ENCODE results near the gene GSTT4. TPM values are rescaled to one million over a fixed set of nuclear protein-coding genes. Genes with fewer than 3 reads are reported as not detected.
"Not testable (repeated sequence)": the region's sequence is repeated elsewhere in the genome, so short reads cannot be mapped to it uniquely, and the experiment has no call there.

GSTT4 gene
- polyA plus RNA-seq, 1 donor from 2014 or later, result not detected

DNA sequence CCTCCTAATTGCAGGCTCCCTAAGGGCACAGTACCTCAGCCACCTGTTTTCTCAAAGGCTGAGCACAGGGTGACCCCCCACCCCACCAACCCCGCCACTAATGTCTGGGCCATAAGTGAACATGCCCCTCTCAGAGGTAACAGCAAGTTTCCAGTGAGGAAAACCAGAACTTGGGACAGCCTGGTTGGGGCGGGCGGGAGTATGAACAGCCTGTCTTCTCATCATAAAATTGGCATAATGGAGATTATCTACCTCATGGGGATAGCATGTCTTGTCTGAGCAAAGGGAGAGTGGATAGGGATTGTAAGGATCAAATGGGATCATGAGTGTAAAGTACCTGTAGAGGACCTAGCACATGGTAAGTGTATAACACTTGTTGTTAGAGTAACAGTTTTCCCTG, 33.3 kb downstream of the GSTT4 start:
- not testable (repeated sequence) for H3K36me3 ChIP-seq (ENCODE audit: insufficient read depth, low read length); H3K9me2 ChIP-seq (ENCODE audit: insufficient read depth, low read length); H3K4me2 ChIP-seq (ENCODE audit: low read length); H3F3A ChIP-seq (ENCODE audit: insufficient read depth, low read length, poor library complexity, severe bottlenecking); H3K79me2 ChIP-seq (replicated peaks; ENCODE audit: insufficient read depth, low read length); H2AFZ ChIP-seq (ENCODE audit: low read depth, low read length); H3K9ac ChIP-seq (ENCODE audit: low read length); H4K20me1 ChIP-seq (ENCODE audit: insufficient read depth); H3K27ac ChIP-seq (ENCODE audit: low read length); H3K9me3 ChIP-seq (ENCODE audit: low read length); H3K4me3 ChIP-seq (ENCODE audit: low read length); H3K27me3 ChIP-seq (ENCODE audit: insufficient read depth, low read depth, low read length)

DNA sequence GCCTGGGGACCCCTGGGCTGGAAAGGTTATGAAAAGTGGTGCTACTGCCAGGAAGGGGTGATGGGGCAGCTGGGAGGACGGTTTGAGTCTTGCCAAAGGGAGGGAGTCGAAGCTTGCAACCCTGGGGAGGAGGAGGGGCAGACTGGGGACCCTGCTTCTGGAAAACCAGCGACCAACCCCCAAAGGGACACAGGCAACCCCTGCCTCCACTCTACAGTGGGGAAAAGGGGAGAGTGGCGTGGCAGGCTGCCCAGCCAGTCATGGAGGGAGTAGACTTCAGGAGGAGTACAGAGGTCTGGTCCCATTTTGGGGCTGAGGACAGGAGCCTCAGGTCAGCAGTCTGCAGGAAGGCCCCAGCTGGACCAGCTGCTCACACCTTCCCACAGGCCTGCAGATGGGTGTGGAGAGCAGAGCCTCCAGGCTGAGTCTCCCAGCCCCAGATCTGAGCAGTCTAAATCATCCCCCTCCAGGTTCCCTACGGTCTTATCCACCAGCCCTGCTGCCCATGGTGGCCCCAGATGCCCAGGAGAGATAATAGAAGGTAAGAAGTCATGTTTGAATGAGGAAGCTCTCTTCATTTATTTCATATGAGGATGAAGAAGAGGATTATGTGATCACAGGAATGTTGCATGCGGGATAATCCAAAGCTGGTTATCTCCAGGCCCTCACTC, 34.3 kb downstream of the GSTT4 start:
- Histone ChIP-seq H3K9me3 (ENCODE audit: low read length) (no peaks in the 10 kb centered on the region), H3K27ac (ENCODE audit: low read length) (no peak overlapping the region)

DNA sequence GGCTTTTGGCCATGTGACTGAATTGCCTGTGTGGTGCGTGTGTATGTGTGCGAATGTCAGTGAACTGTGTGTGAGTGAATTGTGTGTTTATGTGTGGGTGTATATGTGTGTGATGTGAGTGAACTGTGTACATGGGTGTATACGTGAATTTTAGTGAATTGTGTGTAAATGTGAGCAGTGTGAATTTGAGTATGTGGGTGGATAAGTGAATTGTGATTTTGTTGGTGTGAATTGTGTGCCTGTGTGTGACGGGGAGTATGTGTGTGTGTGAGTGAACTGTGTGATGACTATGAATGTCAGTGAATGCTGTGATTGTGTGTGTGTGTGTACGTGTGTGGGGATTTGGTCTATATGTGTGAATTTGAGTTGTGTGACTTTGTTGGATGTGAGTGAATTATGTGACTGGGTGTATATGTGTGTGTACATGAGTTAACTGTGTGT, 35.0 kb downstream of the GSTT4 start:
- Histone ChIP-seq H3K9me3 (ENCODE audit: low read length) (no peaks in the 10 kb centered on the region), H3F3A (ENCODE audit: insufficient read depth, low read length, poor library complexity, severe bottlenecking) (no peaks in the 10 kb centered on the region), H2AFZ (ENCODE audit: low read depth, low read length) (no peak overlapping the region), H3K9me2 (ENCODE audit: insufficient read depth, low read length) (no peaks in the 10 kb centered on the region), H3K4me2 (ENCODE audit: low read length) (no peak overlapping the region), H3K27me3 (ENCODE audit: insufficient read depth, low read depth, low read length) (no peaks in the 10 kb centered on the region), H3K27ac (ENCODE audit: low read length) (no peak overlapping the region), H4K20me1 (ENCODE audit: insufficient read depth) (no peaks in the 10 kb centered on the region), H3K9ac (ENCODE audit: low read length) (no peak overlapping the region), H3K79me2 (replicated peaks; ENCODE audit: insufficient read depth, low read length) (no peaks in the 10 kb centered on the region), H3K36me3 (ENCODE audit: insufficient read depth, low read length) (no peaks in the 10 kb centered on the region), H3K4me3 (ENCODE audit: low read length) (no peak overlapping the region)
- TF ChIP-seq, protein P1, sequence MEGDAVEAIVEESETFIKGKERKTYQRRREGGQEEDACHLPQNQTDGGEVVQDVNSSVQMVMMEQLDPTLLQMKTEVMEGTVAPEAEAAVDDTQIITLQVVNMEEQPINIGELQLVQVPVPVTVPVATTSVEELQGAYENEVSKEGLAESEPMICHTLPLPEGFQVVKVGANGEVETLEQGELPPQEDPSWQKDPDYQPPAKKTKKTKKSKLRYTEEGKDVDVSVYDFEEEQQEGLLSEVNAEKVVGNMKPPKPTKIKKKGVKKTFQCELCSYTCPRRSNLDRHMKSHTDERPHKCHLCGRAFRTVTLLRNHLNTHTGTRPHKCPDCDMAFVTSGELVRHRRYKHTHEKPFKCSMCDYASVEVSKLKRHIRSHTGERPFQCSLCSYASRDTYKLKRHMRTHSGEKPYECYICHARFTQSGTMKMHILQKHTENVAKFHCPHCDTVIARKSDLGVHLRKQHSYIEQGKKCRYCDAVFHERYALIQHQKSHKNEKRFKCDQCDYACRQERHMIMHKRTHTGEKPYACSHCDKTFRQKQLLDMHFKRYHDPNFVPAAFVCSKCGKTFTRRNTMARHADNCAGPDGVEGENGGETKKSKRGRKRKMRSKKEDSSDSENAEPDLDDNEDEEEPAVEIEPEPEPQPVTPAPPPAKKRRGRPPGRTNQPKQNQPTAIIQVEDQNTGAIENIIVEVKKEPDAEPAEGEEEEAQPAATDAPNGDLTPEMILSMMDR (IDR thresholded peaks at IDR 0.05; ENCODE audit: poor library complexity, severe bottlenecking), result no peak
- TF ChIP-seq MXI1 (conservative IDR thresholded peaks at IDR 0.05; ENCODE audit: poor library complexity, severe bottlenecking) (no peak), RAD21 (conservative IDR thresholded peaks at IDR 0.05) (no peak), SMC3 (conservative IDR thresholded peaks at IDR 0.05; ENCODE audit: poor library complexity) (no peak)

More for the DNA sequence above, 34.3 kb downstream of the GSTT4 start:
- Histone ChIP-seq H3K9me2 (ENCODE audit: insufficient read depth, low read length) (no peaks in the 10 kb centered on the region), H3K9ac (ENCODE audit: low read length) (no peak overlapping the region), H3K4me2 (ENCODE audit: low read length) (no peak overlapping the region), H4K20me1 (ENCODE audit: insufficient read depth) (no peaks in the 10 kb centered on the region), H3K4me3 (ENCODE audit: low read length) (no peak overlapping the region), H3K79me2 (replicated peaks; ENCODE audit: insufficient read depth, low read length) (no peaks in the 10 kb centered on the region), H3K36me3 (ENCODE audit: insufficient read depth, low read length) (no peaks in the 10 kb centered on the region), H3F3A (ENCODE audit: insufficient read depth, low read length, poor library complexity, severe bottlenecking) (no peaks in the 10 kb centered on the region), H3K27me3 (ENCODE audit: insufficient read depth, low read depth, low read length) (no peaks in the 10 kb centered on the region), H2AFZ (ENCODE audit: low read depth, low read length) (no peak overlapping the region)
- TF ChIP-seq EP300 (conservative IDR thresholded peaks at IDR 0.05; ENCODE audit: poor library complexity, severe bottlenecking), result no peak
- TF ChIP-seq, protein P2, sequence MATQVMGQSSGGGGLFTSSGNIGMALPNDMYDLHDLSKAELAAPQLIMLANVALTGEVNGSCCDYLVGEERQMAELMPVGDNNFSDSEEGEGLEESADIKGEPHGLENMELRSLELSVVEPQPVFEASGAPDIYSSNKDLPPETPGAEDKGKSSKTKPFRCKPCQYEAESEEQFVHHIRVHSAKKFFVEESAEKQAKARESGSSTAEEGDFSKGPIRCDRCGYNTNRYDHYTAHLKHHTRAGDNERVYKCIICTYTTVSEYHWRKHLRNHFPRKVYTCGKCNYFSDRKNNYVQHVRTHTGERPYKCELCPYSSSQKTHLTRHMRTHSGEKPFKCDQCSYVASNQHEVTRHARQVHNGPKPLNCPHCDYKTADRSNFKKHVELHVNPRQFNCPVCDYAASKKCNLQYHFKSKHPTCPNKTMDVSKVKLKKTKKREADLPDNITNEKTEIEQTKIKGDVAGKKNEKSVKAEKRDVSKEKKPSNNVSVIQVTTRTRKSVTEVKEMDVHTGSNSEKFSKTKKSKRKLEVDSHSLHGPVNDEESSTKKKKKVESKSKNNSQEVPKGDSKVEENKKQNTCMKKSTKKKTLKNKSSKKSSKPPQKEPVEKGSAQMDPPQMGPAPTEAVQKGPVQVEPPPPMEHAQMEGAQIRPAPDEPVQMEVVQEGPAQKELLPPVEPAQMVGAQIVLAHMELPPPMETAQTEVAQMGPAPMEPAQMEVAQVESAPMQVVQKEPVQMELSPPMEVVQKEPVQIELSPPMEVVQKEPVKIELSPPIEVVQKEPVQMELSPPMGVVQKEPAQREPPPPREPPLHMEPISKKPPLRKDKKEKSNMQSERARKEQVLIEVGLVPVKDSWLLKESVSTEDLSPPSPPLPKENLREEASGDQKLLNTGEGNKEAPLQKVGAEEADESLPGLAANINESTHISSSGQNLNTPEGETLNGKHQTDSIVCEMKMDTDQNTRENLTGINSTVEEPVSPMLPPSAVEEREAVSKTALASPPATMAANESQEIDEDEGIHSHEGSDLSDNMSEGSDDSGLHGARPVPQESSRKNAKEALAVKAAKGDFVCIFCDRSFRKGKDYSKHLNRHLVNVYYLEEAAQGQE (IDR thresholded peaks at IDR 0.05; ENCODE audit: borderline replicate concordance), result no peak
- TF ChIP-seq SMC3 (conservative IDR thresholded peaks at IDR 0.05; ENCODE audit: poor library complexity), result no peak
- TF ChIP-seq MXI1 (conservative IDR thresholded peaks at IDR 0.05; ENCODE audit: poor library complexity, severe bottlenecking), result no peak
- no peak for TF ChIP-seq RAD21 (conservative IDR thresholded peaks at IDR 0.05)
- TF ChIP-seq POLR2AphosphoS5 (IDR thresholded peaks at IDR 0.05), result no peak
- TF ChIP-seq, protein P1 (IDR thresholded peaks at IDR 0.05; ENCODE audit: poor library complexity, severe bottlenecking), result no peak
- TF ChIP-seq TAF1 (IDR thresholded peaks at IDR 0.05; ENCODE audit: low read depth), result no peak
- TF ChIP-seq EZH2 (IDR thresholded peaks at IDR 0.05; ENCODE audit: borderline replicate concordance, insufficient read depth, low read length, poor library complexity, severe bottlenecking), result no peak
